Measurements from ENCODE around the gene ADGRA3.

DNA sequence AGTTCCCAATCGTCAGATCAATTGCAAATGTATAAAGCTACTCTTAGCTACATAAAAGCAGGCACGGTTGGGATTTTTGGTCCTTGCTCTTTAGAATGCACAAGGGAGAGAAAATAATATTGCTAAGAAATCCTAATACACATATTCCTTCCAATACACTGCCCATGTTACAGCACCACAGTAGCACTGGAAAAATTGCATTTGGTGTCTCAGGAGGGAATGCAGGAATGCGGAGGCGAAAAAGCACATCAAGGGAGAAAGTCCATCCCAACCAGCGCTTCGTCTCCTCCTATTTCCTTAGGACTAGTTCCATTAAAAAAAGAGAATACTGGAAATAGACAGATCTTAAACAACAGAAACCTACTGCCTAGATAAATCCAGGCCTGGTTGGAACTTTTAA lies 23.9 kb downstream of the ADGRA3 start:
- TF ChIP-seq, protein P1, sequence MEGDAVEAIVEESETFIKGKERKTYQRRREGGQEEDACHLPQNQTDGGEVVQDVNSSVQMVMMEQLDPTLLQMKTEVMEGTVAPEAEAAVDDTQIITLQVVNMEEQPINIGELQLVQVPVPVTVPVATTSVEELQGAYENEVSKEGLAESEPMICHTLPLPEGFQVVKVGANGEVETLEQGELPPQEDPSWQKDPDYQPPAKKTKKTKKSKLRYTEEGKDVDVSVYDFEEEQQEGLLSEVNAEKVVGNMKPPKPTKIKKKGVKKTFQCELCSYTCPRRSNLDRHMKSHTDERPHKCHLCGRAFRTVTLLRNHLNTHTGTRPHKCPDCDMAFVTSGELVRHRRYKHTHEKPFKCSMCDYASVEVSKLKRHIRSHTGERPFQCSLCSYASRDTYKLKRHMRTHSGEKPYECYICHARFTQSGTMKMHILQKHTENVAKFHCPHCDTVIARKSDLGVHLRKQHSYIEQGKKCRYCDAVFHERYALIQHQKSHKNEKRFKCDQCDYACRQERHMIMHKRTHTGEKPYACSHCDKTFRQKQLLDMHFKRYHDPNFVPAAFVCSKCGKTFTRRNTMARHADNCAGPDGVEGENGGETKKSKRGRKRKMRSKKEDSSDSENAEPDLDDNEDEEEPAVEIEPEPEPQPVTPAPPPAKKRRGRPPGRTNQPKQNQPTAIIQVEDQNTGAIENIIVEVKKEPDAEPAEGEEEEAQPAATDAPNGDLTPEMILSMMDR (IDR thresholded peaks at IDR 0.05; ENCODE audit: extremely low read depth in 1 of 2, insufficient read depth in 1 of 2, low read depth in 1 of 2, low read length in 2 of 2) = no peak
- TF ChIP-seq MAX (IDR thresholded peaks at IDR 0.05; ENCODE audit: insufficient read depth, insufficient read length) (no peak), POLR2AphosphoS5 (IDR thresholded peaks at IDR 0.05; ENCODE audit: insufficient read depth, low read depth, low read length) (no peak), EZH2 (IDR thresholded peaks at IDR 0.05; ENCODE audit: borderline replicate concordance, low read depth, low read length, severe bottlenecking) (no peak), POLR2A (IDR thresholded peaks at IDR 0.05; ENCODE audit: low read depth, low read length) (no peak)

All from endothelial cell of umbilical vein (primary cell).